GM23248 (cell line): ENCODE results near the gene NUP214. TPM values are rescaled to one million over a fixed set of nuclear protein-coding genes. Genes with fewer than 3 reads are reported as not detected.
"Not testable (repeated sequence)": the region's sequence is repeated elsewhere in the genome, so short reads cannot be mapped to it uniquely, and the experiment has no call there.

ENCODE experiments used
- DNase-seq: peaks from one replicate; pipeline ENCODE4 v3.0.0-alpha.2; 2015
- H2AFZ ChIP-seq: fragments of 200-600 bp; sonication (generic); 2 replicates; pipeline ENCODE4 v1.6.1; 2016; ENCODE audit warnings: antibody characterized with exemption
- H3F3A ChIP-seq: fragments of 200-600 bp; sonication (generic); 2 replicates; pipeline ENCODE4 v1.6.1; 2016; ENCODE audit warnings: mild to moderate bottlenecking, antibody characterized with exemption, mixed run types; ENCODE audit not compliant: insufficient read depth
- H3K27ac ChIP-seq: fragments of 200-600 bp; sonication (generic); 2 replicates; pipeline ENCODE4 v1.5.1; 2016; ENCODE audit warnings: mild to moderate bottlenecking
- H3K27me3 ChIP-seq: fragments of 200-600 bp; sonication (generic); replicated peaks from 2 replicates; pipeline ENCODE4 v1.6.1; 2016; ENCODE audit warnings: mild to moderate bottlenecking; ENCODE audit not compliant: insufficient read depth
- H3K36me3 ChIP-seq: fragments of 200-600 bp; sonication (generic); 2 replicates; pipeline ENCODE4 v1.6.1; 2016; ENCODE audit warnings: low read depth, mild to moderate bottlenecking
- H3K4me1 ChIP-seq: fragments of 200-600 bp; sonication (generic); 2 replicates; pipeline ENCODE4 v1.6.1; 2016; ENCODE audit warnings: mild to moderate bottlenecking; ENCODE audit not compliant: insufficient read depth
- H3K4me2 ChIP-seq: fragments of 200-600 bp; sonication (generic); one replicate; pipeline ENCODE4 v1.6.1; 2016; ENCODE audit warnings: mild to moderate bottlenecking; ENCODE audit not compliant: unreplicated experiment
- H3K4me3 ChIP-seq: fragments of 200-600 bp; sonication (generic); 2 replicates; pipeline ENCODE4 v1.5.1; 2016; ENCODE audit warnings: mild to moderate bottlenecking
- H3K79me2 ChIP-seq: fragments of 200-600 bp; sonication (generic); 2 replicates; pipeline ENCODE4 v1.6.1; 2016; ENCODE audit warnings: mild to moderate bottlenecking; ENCODE audit not compliant: insufficient read depth
- H3K9ac ChIP-seq: fragments of 200-600 bp; sonication (generic); 2 replicates; pipeline ENCODE4 v1.6.1; 2016; ENCODE audit warnings: mild to moderate bottlenecking
- H3K9me2 ChIP-seq: fragments of 200-600 bp; sonication (generic); 2 replicates; pipeline ENCODE4 v1.6.1; 2016; ENCODE audit warnings: mixed run types, mild to moderate bottlenecking, moderate library complexity; ENCODE audit not compliant: insufficient read depth
- H3K9me3 ChIP-seq: fragments of 200-600 bp; sonication (generic); one replicate; pipeline ENCODE4 v1.6.1; 2017; ENCODE audit warnings: low read depth
- H4K20me1 ChIP-seq: fragments of 200-600 bp; sonication (generic); 2 replicates; pipeline ENCODE4 v1.6.0; 2016; ENCODE audit not compliant: insufficient read depth
- EZH2 ChIP-seq: fragments of 200-600 bp; sonication (generic); IDR thresholded peaks from 2 replicates; pipeline ENCODE4 v1.6.1; 2018; ENCODE audit warnings: antibody characterized with exemption, mild to moderate bottlenecking; ENCODE audit not compliant: insufficient read depth, poor library complexity, severe bottlenecking
- EZH2phosphoT487 ChIP-seq: fragments of 200-600 bp; sonication (generic); IDR thresholded peaks from 2 replicates; pipeline ENCODE4 v1.6.1; 2018; ENCODE audit warnings: antibody characterized with exemption, moderate library complexity, mild to moderate bottlenecking, low read depth; ENCODE audit not compliant: insufficient read depth
- WGBS, 2 experiments: methylation state at CpG; one replicate each; pipeline ENCODE4 v1.1.6; 2015 to 2017; ENCODE audit warnings: low lambda C conversion rate in 2 of 2, low coverage in 1 of 2; ENCODE audit errors: missing lambda C conversion rate in 2 of 2; 5-methylcytosine and 5-hydroxymethylcytosine counted together
- in situ Hi-C: fragments of 300-500 bp; cut with MboI; formaldehyde crosslinking; loops from 2 replicates; pipeline ENCODE4 v1.15.0; 2020
- polyA plus RNA-seq: library from polyadenylated mRNA; unstranded; fragments of >200 nt; fragmentation: Nextera tagmentation; extraction: Ambion mirVana; gene quantifications from 2 replicates; pipeline ENCODE4 v1.2.1, GENCODE V29; 2016
- total RNA-seq: library from RNA; depleted of rRNA; stranded (reverse); fragments of >200 nt; shearing (Covaris generic); gene quantifications from 2 replicates; pipeline ENCODE4 v1.2.3, GENCODE V29; 2014

Gene NUP214
- total and polyA plus RNA-seq, 2 experiments from 2014 or later = 13.1 to 14.3 TPM

GRCh38 chr9:131114084-131114535, 11.3 kb upstream of the NUP214 start:
- Histone ChIP-seq H3K4me1 (no peaks in the 10 kb centered on the region), H4K20me1 (no peaks in the 10 kb centered on the region), H2AFZ (no peak overlapping the region), H3K27me3 (no peaks in the 10 kb centered on the region; the same call in 1 of the 2 replicates), H3K27ac (no peak overlapping the region), H3K36me3 (no peaks in the 10 kb centered on the region), H3K9ac (no peak overlapping the region), H3F3A (no peaks in the 10 kb centered on the region), H3K9me3 (no peaks in the 10 kb centered on the region), H3K79me2 (no peaks in the 10 kb centered on the region), H3K4me2 (no peak overlapping the region), H3K4me3 (no peak overlapping the region), H3K9me2 (no peaks in the 10 kb centered on the region)
- in situ Hi-C loops = no loop called here
- WGBS, 2 experiments = 71 to 72% methylated on average over 8 of the region's 8 CpGs
- no peak for TF ChIP-seq EZH2phosphoT487
- no peak for TF ChIP-seq EZH2
- no peak for DNase-seq

GRCh38 chr9:131115360-131115742, 10.0 kb upstream of the NUP214 start:
- H3K36me3 ChIP-seq, H3K79me2 ChIP-seq, H3K9me3 ChIP-seq, H3K9me2 ChIP-seq, DNase-seq, H4K20me1 ChIP-seq, H3K4me2 ChIP-seq, H3K27me3 ChIP-seq, H3K4me1 ChIP-seq, in situ Hi-C loops, H3F3A ChIP-seq, H3K4me3 ChIP-seq, H2AFZ ChIP-seq, H3K9ac ChIP-seq, H3K27ac ChIP-seq: not testable (repeated sequence)
- WGBS, 2 experiments = 89 to 91% methylated on average over 5 to 6 of the region's 6 CpGs

GRCh38 chr9:131116281-131117120, 8.9 kb upstream of the NUP214 start:
- no peaks in the 10 kb centered on the region for H3K9me2 ChIP-seq
- no peak overlapping the region for H3K4me3 ChIP-seq
- WGBS, 2 experiments = 84 to 89% methylated on average over 22 of the region's 22 CpGs
- no peak for DNase-seq
- H3K79me2 ChIP-seq = no peaks in the 10 kb centered on the region
- no peaks in the 10 kb centered on the region for H3K9me3 ChIP-seq
- no peaks in the 10 kb centered on the region for H3K4me1 ChIP-seq
- H3K27ac ChIP-seq = no peak overlapping the region
- no peak overlapping the region for H3K4me2 ChIP-seq
- H4K20me1 ChIP-seq = no peaks in the 10 kb centered on the region
- no peaks in the 10 kb centered on the region for H3K36me3 ChIP-seq
- TF ChIP-seq EZH2phosphoT487 (no peak), EZH2 (no peak)
- in situ Hi-C loops = no loop called here
- no peak overlapping the region for H3K9ac ChIP-seq
- no peaks in the 10 kb centered on the region for H3F3A ChIP-seq
- H2AFZ ChIP-seq = no peak overlapping the region
- no peaks in the 10 kb centered on the region; the same call in 1 of the 2 replicates for H3K27me3 ChIP-seq

GRCh38 chr9:131117121-131117761, 8.1 kb upstream of the NUP214 start:
- TF ChIP-seq EZH2 (no peak), EZH2phosphoT487 (no peak)
- no peak overlapping the region for H3K4me3 ChIP-seq
- no peak overlapping the region for H2AFZ ChIP-seq
- H3K4me1 ChIP-seq = no peaks in the 10 kb centered on the region
- 57 to 62% methylated on average over 13 of the region's 13 CpGs for WGBS, 2 experiments
- no peak overlapping the region for H3K9ac ChIP-seq
- no peaks in the 10 kb centered on the region for H3K79me2 ChIP-seq
- in situ Hi-C loops = no loop called here
- no peaks in the 10 kb centered on the region for H3K9me2 ChIP-seq
- no peak for DNase-seq
- no peaks in the 10 kb centered on the region for H3K36me3 ChIP-seq
- H3K27ac ChIP-seq = no peak overlapping the region
- no peaks in the 10 kb centered on the region for H3K9me3 ChIP-seq
- no peaks in the 10 kb centered on the region for H4K20me1 ChIP-seq
- no peaks in the 10 kb centered on the region for H3F3A ChIP-seq
- H3K4me2 ChIP-seq = no peak overlapping the region
- H3K27me3 ChIP-seq = no peaks in the 10 kb centered on the region; the same call in 1 of the 2 replicates
